HG02852 (cell line): ENCODE results near the gene KLF7.

Experiments used
- ATAC-seq: cut with Tn5 transposase; IDR thresholded peaks from one replicate; pipeline ENCODE4 v1.9.1; 2021; ENCODE audit warnings: mild to moderate bottlenecking, moderate library complexity; ENCODE audit not compliant: unreplicated experiment

KLF7 gene

GRCh38 chr2:207167099-207167923 is 1.6 kb upstream of the KLF7 start:
- ATAC-seq, result peak; percentile 1

GRCh38 chr2:207166349-207167098 is 776 bp upstream of the KLF7 start:
- peak; percentile 53 for ATAC-seq

GRCh38 chr2:207166039-207166348 is 246 bp upstream of the KLF7 start:
- peak; percentile 89 for ATAC-seq

DNA sequence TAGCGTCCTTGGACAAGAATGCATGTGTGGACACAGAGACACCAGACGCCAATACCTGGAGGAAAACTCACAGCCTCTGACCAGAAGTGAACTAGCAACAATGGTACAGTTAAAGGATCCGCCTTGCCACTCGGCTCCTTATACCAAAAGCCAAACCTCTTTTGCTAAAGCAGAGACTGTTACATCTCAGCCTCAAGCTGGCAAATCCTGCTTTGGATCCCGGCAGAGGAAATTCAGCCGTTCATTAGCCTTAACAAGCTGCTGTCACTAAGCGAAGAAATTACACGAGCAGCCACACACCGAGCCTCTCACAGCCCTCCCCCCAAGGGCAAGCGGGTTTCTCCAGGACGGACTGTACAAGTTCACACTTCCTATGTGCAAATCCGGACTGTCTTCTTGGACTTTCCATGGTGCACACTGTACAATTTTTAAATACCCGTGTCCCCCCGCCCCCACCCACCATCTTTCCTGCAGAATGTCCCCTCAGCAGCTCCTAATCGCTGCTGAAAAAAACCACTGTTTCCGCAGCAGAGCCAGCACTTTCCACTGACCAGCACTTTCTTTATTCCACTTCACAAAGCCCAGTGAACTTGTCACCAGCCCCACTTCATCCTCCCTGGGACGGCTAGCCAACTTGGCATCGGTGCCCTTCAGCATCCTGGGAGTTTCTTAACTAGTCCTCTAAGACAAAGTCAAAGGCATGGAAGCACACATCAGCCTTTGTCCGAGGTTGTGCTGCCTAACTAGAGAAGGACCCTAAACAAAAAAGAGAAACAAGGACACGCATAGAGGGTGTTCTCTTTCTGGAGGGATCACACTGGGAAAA is 1.5 kb downstream of the KLF7 start:
- ATAC-seq, result no peak

DNA sequence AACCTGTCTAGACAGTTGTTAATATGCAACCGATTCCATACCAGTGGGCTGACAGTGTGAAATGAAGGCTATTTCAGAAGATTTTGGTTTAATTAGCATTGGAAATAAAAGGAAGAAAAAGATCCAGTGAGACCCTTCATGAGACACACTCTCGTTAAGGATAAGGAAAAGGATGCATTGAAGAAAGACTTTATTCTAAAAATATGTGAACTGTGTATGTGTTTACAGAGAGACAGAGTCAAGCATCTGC is 2.1 kb downstream of the KLF7 start:
- ATAC-seq, result no peak

DNA sequence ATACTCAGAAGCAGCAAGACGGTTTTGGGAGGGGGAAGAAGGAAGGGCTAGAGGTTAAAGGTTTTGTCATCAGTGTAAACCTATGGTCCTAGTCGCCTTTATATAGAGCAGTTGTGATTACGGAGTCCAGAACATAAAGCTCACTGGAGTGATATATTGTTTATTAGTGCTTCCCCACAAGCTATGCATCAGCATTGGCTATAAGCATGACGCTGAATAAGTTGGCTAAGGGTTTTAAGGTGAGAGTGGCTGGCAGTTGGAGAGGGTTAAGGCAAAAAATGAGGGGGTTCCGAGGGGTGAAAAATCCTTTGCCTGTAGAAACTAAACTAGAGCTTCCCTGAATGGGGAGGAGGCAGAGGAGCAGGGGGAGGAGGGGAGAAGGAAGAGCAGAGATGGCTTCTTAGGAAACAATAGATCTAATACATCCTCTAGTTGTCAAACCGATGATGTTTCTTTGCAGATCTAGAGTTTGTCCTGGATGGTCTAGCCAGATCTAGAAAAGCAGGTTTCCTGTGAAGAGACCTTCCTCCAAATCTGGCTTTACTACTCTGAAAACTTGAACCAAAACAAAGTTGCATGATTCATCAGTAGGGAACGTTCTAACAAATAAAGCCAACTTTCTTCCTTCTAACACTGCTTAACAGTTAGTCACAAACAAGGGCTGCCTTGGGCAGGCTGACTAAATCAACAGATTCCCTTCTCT is 2.5 kb downstream of the KLF7 start:
- ATAC-seq, result no peak

DNA sequence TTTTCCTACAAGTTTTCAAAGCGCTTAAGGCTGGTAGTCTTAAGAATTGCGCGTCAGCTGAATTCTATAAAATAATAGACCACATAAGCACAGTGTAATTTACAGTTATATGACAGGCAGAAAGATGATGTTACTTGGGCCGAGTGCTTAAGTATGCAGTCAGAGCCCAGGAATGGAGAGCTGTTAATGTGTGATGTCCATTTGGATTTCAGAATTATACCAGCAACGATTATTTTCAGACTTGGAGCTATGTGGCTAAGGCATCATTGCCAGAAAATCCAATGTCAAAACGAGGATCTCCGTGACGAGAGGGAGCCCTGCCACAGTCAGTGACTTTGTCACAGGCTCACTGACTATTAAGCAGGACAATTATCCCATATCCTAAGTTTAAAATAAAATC is 3.4 kb downstream of the KLF7 start:
- no peak for ATAC-seq

- ATAC-seq, result no peak
Observed at GRCh38 chr2:207161247-207162123, 4.3 kb downstream of the KLF7 start.

GRCh38 chr2:207160115-207160514 is 5.6 kb downstream of the KLF7 start:
- ATAC-seq, result no peak

- no peak for ATAC-seq
Observed at GRCh38 chr2:207159002-207159401, 6.7 kb downstream of the KLF7 start.

GRCh38 chr2:207157731-207158130 is 8.0 kb downstream of the KLF7 start:
- ATAC-seq, result no peak

DNA sequence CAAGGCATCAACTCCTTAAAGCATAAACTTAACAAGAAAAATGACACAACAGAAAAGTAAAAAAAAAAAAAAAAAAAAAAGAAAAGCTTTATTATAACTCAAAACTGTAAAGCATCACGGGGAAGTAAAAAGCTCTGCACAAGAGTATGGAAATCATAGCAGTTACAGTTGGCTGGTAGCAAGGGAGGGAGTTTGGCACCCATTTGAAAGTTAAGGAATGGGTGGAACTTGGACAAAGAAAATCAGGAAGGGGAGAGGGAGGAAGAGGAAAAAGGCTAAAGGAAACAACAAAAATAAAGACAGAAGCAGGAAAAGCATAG is 8.6 kb downstream of the KLF7 start:
- ATAC-seq, result no peak

- peak; percentile 69 for ATAC-seq
Observed at GRCh38 chr2:207156451-207157161, 9.1 kb downstream of the KLF7 start.

DNA sequence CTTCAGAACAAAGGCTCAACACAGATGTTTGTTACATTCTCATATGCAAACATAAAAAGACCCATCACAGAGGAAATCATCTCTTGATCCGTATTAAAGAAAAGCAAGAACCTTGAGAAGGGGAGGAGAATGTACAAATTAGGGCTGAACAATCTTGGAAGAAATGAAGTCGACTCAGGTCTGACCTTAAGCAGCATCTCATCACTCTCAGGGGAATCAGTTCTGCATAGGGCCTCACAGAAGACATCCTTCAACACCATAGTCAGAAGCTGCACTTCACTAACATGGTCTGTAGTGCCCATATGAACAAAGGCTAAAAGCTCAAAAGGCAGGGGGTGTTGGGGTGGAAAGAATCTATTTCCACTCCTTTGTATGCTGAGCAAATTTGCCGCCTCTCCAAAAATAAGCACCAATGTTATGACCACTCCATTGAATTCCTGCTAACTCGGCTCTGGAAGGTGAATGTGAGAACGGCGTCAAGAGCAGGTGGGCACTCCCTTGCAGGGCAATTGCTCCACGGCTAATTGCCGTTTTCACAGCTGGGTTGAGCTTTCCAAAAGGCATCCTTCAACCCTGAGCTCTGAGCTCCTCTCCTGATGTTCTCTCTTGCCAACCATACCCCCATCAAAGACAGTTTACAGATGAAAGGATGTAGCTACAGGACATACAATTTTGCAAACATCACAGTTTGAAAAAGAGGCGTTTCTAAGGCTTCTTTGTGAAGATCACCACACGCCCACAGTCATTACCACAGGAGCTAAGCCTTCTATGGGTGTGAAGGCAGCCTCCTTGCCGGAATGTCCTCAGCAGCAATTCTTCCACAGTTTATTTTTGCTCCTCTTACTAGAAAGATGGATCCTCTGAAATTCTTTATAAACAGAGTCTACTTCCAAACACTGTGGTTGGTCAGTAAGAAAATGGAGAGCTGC is 10.0 kb downstream of the KLF7 start:
- ATAC-seq, result no peak

DNA sequence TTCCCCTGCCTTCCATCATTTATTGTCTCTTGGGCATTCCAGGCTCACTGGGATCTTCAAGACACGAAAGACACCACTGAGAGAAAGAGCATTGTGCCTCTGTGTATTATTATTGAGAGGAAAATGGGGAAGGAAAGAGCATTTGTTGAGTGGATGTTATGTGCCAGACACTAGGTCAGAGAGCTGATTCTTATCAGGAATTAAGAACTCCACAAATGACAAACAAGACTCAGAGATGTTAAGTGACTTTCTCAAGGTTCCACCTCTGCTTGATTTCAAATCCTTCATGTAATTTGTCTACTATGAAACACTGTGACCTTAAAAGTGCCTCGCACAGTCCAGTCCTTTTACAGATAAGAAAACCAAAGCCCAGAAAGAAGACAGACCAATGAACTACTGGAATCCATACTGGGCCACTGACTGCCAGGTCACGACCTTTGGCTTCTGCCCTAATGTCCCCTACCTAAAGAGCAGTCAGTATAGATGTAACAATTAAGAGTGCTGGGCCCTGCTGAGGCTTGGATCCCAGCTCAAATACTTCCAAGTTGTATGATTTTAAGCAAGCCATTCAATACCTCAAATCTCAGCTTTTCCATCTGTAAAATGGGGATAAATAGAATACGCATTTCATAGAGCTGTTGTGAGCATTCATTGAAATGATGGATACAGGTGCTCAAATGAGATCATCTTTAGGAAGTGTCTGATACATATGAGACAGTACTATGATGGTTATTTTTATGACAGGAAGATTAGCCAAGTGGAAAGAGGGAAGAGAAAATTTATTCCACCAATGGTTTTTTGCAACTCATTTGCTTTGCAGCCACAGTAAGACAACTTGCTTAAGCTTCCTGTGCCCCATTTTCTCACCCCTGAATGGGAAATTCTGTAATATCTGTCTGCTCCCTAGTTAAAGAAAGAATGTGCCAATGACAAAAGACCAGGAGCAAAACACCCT is 10.9 kb downstream of the KLF7 start:
- no peak for ATAC-seq

DNA sequence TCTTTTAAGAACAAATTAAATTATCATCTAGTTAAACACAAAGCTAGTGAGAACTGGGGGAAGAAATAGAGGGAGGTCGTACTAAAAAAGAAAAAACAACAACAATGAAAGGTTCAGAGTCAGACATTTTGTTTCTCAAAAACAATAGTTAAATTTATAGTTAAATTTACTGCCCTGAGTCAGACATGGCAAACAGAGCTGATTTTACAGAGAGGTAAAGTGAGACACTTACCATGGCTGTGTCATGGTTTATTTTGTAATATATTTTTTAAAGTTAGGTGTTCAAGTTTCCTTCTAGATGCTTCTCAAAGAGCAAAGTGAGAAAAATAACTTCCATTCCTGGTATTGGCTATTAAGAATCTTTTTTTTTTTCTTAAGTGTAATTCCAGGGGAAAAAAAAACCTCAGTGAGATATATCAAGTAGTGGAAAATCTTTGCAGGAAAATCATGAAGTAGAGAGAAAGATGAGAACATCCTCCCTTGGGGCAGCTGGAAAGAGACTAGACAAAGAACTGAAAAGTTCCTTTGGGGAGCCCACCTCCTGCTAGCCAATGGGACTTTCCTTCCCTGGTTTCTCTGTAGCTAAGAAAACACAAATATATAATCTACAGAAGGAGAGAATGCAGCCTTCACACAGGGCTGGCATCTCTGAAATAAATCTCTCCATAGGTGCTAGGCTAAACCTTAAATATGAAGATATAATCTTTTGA is 12.3 kb downstream of the KLF7 start:
- ATAC-seq, result no peak

- no peak for ATAC-seq
Observed at GRCh38 chr2:207151048-207151447, 14.7 kb downstream of the KLF7 start.
